Large intestine (tissue), 3 donors: ENCODE results near the gene UPB1. TPM values are rescaled to one million over a fixed set of nuclear protein-coding genes. Genes with fewer than 3 reads are reported as not detected.

ENCODE experiments used
- DNase-seq, 2 donors: peaks; one replicate each; pipeline versions ENCODE4 v3.0.0 to v3.0.0-alpha.2; 2013
- H3K27ac ChIP-seq: one replicate; pipeline ENCODE4 v1.5.1; 2013; ENCODE audit warnings: low read length
- H3K27me3 ChIP-seq: 2 replicates; pipeline ENCODE4 v1.6.1; 2013; ENCODE audit warnings: low read length; ENCODE audit not compliant: control insufficient read depth, insufficient read depth
- H3K36me3 ChIP-seq: 2 replicates; pipeline ENCODE4 v1.6.1; 2013; ENCODE audit warnings: low read length; ENCODE audit not compliant: control insufficient read depth, insufficient read depth
- H3K4me1 ChIP-seq: one replicate; pipeline ENCODE4 v1.6.1; 2013; ENCODE audit warnings: low read length; ENCODE audit not compliant: control insufficient read depth, insufficient read depth
- H3K4me3 ChIP-seq: one replicate; pipeline ENCODE4 v1.5.1; 2013; ENCODE audit warnings: low read length
- H3K9me3 ChIP-seq: one replicate; pipeline ENCODE4 v1.6.1; 2013; ENCODE audit warnings: mild to moderate bottlenecking, low read depth, low read length, moderate library complexity; ENCODE audit not compliant: control insufficient read depth
- WGBS: methylation state at CpG from one replicate; pipeline ENCODE4 v1.1.5; 2013; ENCODE audit warnings: low lambda C conversion rate; ENCODE audit not compliant: insufficient coverage; 5-methylcytosine and 5-hydroxymethylcytosine counted together
- polyA plus RNA-seq: library from polyadenylated mRNA; unstranded; fragments of 120-200 nt; gene quantifications from one replicate; pipeline ENCODE4 v1.2.1, GENCODE V29; 2013

Gene UPB1
- polyA plus RNA-seq, 1 donor = 12.2 TPM

GRCh38 chr22:24513378-24514240, 18.5 kb downstream of the UPB1 start:
- H3K4me1 ChIP-seq = peaks cover 67% of the 10 kb centered on the region
- WGBS = no CpG with 5 or more reads among the region's 9 CpGs

GRCh38 chr22:24514241-24515026, 19.3 kb downstream of the UPB1 start:
- Histone ChIP-seq H3K9me3 (no peaks in the 10 kb centered on the region), H3K4me1 (peaks cover 59% of the 10 kb centered on the region), H3K4me3 (no peak overlapping the region), H3K27me3 (no peaks in the 10 kb centered on the region), H3K27ac (peak overlapping the region; percentile 87), H3K36me3 (no peaks in the 10 kb centered on the region)
- DNase-seq = peak; percentile 85 to 90
- WGBS = no CpG with 5 or more reads among the region's 14 CpGs

More at GRCh38 chr22:24513378-24514240, 18.5 kb downstream of the UPB1 start:
- no peak for DNase-seq
- Histone ChIP-seq H3K36me3 (no peaks in the 10 kb centered on the region), H3K27ac (peak overlapping the region; percentile 87), H3K4me3 (no peak overlapping the region), H3K9me3 (no peaks in the 10 kb centered on the region), H3K27me3 (no peaks in the 10 kb centered on the region)

- Histone ChIP-seq H3K4me3 (no peak overlapping the region), H3K9me3 (no peaks in the 10 kb centered on the region), H3K27me3 (no peaks in the 10 kb centered on the region), H3K27ac (peak overlapping the region; percentile 87), H3K4me1 (peaks cover 54% of the 10 kb centered on the region), H3K36me3 (no peaks in the 10 kb centered on the region)
- no peak for DNase-seq
- no CpG with 5 or more reads among the region's 8 CpGs for WGBS
Measured at GRCh38 chr22:24515027-24515338, 19.9 kb downstream of the UPB1 start.

- peak overlapping the region; percentile 24 for H3K27ac ChIP-seq
- H3K27me3 ChIP-seq = no peaks in the 10 kb centered on the region
- no CpG with 5 or more reads among the region's 3 CpGs for WGBS
- H3K9me3 ChIP-seq = no peaks in the 10 kb centered on the region
- H3K36me3 ChIP-seq = no peaks in the 10 kb centered on the region
- H3K4me3 ChIP-seq = no peak overlapping the region
- peak in 1 of 2 donors; percentile 52 for DNase-seq
- peaks cover 40% of the 10 kb centered on the region for H3K4me1 ChIP-seq
Measured at GRCh38 chr22:24516301-24516737, 21.2 kb downstream of the UPB1 start.

GRCh38 chr22:24517446-24517845, 22.3 kb downstream of the UPB1 start:
- DNase-seq = no peak
- peaks cover 39% of the 10 kb centered on the region for H3K4me1 ChIP-seq
- H3K36me3 ChIP-seq = no peaks in the 10 kb centered on the region
- WGBS = no CpG with 5 or more reads among the region's 2 CpGs
- no peak overlapping the region for H3K4me3 ChIP-seq
- H3K9me3 ChIP-seq = no peaks in the 10 kb centered on the region
- no peaks in the 10 kb centered on the region for H3K27me3 ChIP-seq
- no peak overlapping the region for H3K27ac ChIP-seq

GRCh38 chr22:24518228-24518627, 23.1 kb downstream of the UPB1 start:
- no peaks in the 10 kb centered on the region for H3K27me3 ChIP-seq
- no peaks in the 10 kb centered on the region for H3K36me3 ChIP-seq
- DNase-seq = no peak
- no peak overlapping the region for H3K4me3 ChIP-seq
- 83% methylated on average over 1 of the region's 3 CpGs for WGBS
- no peaks in the 10 kb centered on the region for H3K9me3 ChIP-seq
- H3K4me1 ChIP-seq = peaks cover 35% of the 10 kb centered on the region
- no peak overlapping the region for H3K27ac ChIP-seq

GRCh38 chr22:24518771-24519485, 23.8 kb downstream of the UPB1 start:
- H3K4me1 ChIP-seq = peaks cover 29% of the 10 kb centered on the region
- 86% methylated on average over 1 of the region's 9 CpGs for WGBS

GRCh38 chr22:24519496-24519895, 24.4 kb downstream of the UPB1 start:
- WGBS = no CpG with 5 or more reads among the region's 5 CpGs
- peaks cover 23% of the 10 kb centered on the region for H3K4me1 ChIP-seq

More at GRCh38 chr22:24518771-24519485, 23.8 kb downstream of the UPB1 start:
- no peak overlapping the region for H3K27ac ChIP-seq
- no peaks in the 10 kb centered on the region for H3K36me3 ChIP-seq
- no peaks in the 10 kb centered on the region for H3K9me3 ChIP-seq
- H3K27me3 ChIP-seq = no peaks in the 10 kb centered on the region
- no peak for DNase-seq
- H3K4me3 ChIP-seq = no peak overlapping the region

GRCh38 chr22:24521791-24522245, 26.7 kb downstream of the UPB1 start:
- no peaks in the 10 kb centered on the region for H3K27me3 ChIP-seq
- WGBS = no CpG with 5 or more reads among the region's 8 CpGs
- no peaks in the 10 kb centered on the region for H3K36me3 ChIP-seq
- no peaks in the 10 kb centered on the region for H3K9me3 ChIP-seq
- peak; percentile 80 to 87 for DNase-seq
- peaks cover 14% of the 10 kb centered on the region for H3K4me1 ChIP-seq
- no peak overlapping the region for H3K27ac ChIP-seq
- H3K4me3 ChIP-seq = no peak overlapping the region

More at GRCh38 chr22:24519496-24519895, 24.4 kb downstream of the UPB1 start:
- Histone ChIP-seq H3K9me3 (no peaks in the 10 kb centered on the region), H3K36me3 (no peaks in the 10 kb centered on the region), H3K27me3 (no peaks in the 10 kb centered on the region), H3K4me3 (no peak overlapping the region), H3K27ac (no peak overlapping the region)
- DNase-seq = no peak

- H3K27me3 ChIP-seq = no peaks in the 10 kb centered on the region
- no CpG with 5 or more reads among the region's 2 CpGs for WGBS
- DNase-seq = no peak
- no peak overlapping the region for H3K27ac ChIP-seq
- peaks cover 5% of the 10 kb centered on the region for H3K4me1 ChIP-seq
- no peaks in the 10 kb centered on the region for H3K36me3 ChIP-seq
- no peaks in the 10 kb centered on the region for H3K9me3 ChIP-seq
- H3K4me3 ChIP-seq = no peak overlapping the region
Measured at GRCh38 chr22:24523873-24524272, 28.7 kb downstream of the UPB1 start.
